Osteocyte (in vitro differentiated cells): ENCODE data around the gene MDM4. TPM values are rescaled to one million over a fixed set of nuclear protein-coding genes. Genes with fewer than 3 reads are reported as not detected.

Source experiments
- DNase-seq: peaks from one replicate; pipeline ENCODE4 v3.0.0; 2021; ENCODE audit warnings: mixed read lengths; ENCODE audit not compliant: unreplicated experiment; ENCODE audit errors: extremely low spot score
- H3K27ac Mint-ChIP-seq: one replicate; pipeline ENCODE4 v1.8.0; 2021; ENCODE audit warnings: mild to moderate bottlenecking, mixed read lengths; ENCODE audit not compliant: unreplicated experiment
- H3K27me3 Mint-ChIP-seq: one replicate; pipeline ENCODE4 v1.8.0; 2021; ENCODE audit warnings: mixed read lengths; ENCODE audit not compliant: unreplicated experiment
- H3K36me3 Mint-ChIP-seq: one replicate; pipeline ENCODE4 v1.8.0; 2021; ENCODE audit warnings: mixed read lengths; ENCODE audit not compliant: unreplicated experiment
- H3K4me1 Mint-ChIP-seq: one replicate; pipeline ENCODE4 v1.8.0; 2021; ENCODE audit warnings: mixed read lengths; ENCODE audit not compliant: unreplicated experiment
- H3K4me3 Mint-ChIP-seq: one replicate; pipeline ENCODE4 v1.8.0; 2021; ENCODE audit warnings: mild to moderate bottlenecking, moderate library complexity, mixed read lengths; ENCODE audit not compliant: unreplicated experiment
- H3K9me3 Mint-ChIP-seq: one replicate; pipeline ENCODE4 v1.8.0; 2021; ENCODE audit warnings: mixed read lengths; ENCODE audit not compliant: unreplicated experiment
- CTCF ChIP-seq: fragments of 200-600 bp; sonication (generic); IDR thresholded peaks from 2 replicates; pipeline ENCODE4 v1.5.0; 2021; ENCODE audit warnings: antibody characterized with exemption, mild to moderate bottlenecking, moderate library complexity
- total RNA-seq: library from RNA; stranded (reverse); gene quantifications from 2 replicates; pipeline ENCODE4 v1.2.1, GENCODE V29; 2021

Gene MDM4
- total RNA-seq, 1 donor from 2014 or later, result 77.3 TPM

- no peak overlapping the region for H3K27ac Mint-ChIP-seq
- DNase-seq, result no peak
- peaks cover 55% of the 10 kb centered on the region for H3K27me3 Mint-ChIP-seq
- no peaks in the 10 kb centered on the region for H3K36me3 Mint-ChIP-seq
- no peaks in the 10 kb centered on the region for H3K9me3 Mint-ChIP-seq
- H3K4me1 Mint-ChIP-seq, result no peaks in the 10 kb centered on the region
- TF ChIP-seq CTCF, result no peak
- no peak overlapping the region for H3K4me3 Mint-ChIP-seq
Measured at GRCh38 chr1:204602111-204602579, 85.9 kb downstream of the MDM4 start.

- Mint-ChIP-seq H3K4me1 (no peaks in the 10 kb centered on the region), H3K9me3 (no peaks in the 10 kb centered on the region), H3K4me3 (no peak overlapping the region), H3K27me3 (peaks cover 62% of the 10 kb centered on the region), H3K27ac (no peak overlapping the region), H3K36me3 (no peaks in the 10 kb centered on the region)
- TF ChIP-seq CTCF, result no peak
- DNase-seq, result no peak
Measured at GRCh38 chr1:204602871-204603542, 86.8 kb downstream of the MDM4 start.

- Mint-ChIP-seq H3K9me3 (no peaks in the 10 kb centered on the region), H3K4me1 (no peaks in the 10 kb centered on the region), H3K36me3 (no peaks in the 10 kb centered on the region), H3K4me3 (no peak overlapping the region), H3K27me3 (peaks cover 67% of the 10 kb centered on the region), H3K27ac (no peak overlapping the region)
- no peak for TF ChIP-seq CTCF
- DNase-seq, result no peak
Measured at GRCh38 chr1:204605791-204606190, 89.6 kb downstream of the MDM4 start.

Other genes with a start within 250 kb of the MDM4 start
- 0.24 and 0.26 TPM in 2 replicates for gene PLEKHA6, start 156.5 kb upstream of the MDM4 start, total RNA-seq
- gene PPP1R15B, start 104.6 kb upstream of the MDM4 start, total RNA-seq, result 46.1 and 47.4 TPM in 2 replicates
- 14.9 and 17.5 TPM in 2 replicates for gene PIK3C2B, start 21.6 kb upstream of the MDM4 start, total RNA-seq
- not detected in 2 replicates for gene LRRN2, start 169.3 kb downstream of the MDM4 start, total RNA-seq